Measurements from ENCODE around the gene ZNF746. TPM values are rescaled to one million over a fixed set of nuclear protein-coding genes. Genes with fewer than 3 reads are reported as not detected.

The ZNF746 gene
- total and polyA plus RNA-seq, 2 of the 13 experiments (the other 11 are each of a cell fraction or from before 2014, with no cell fraction given) = 3.8 to 8.1 TPM

GRCh38 chr7:149440222-149440621 is 57.4 kb downstream of the ZNF746 start (continued):
- TF ChIP-seq, protein P1, sequence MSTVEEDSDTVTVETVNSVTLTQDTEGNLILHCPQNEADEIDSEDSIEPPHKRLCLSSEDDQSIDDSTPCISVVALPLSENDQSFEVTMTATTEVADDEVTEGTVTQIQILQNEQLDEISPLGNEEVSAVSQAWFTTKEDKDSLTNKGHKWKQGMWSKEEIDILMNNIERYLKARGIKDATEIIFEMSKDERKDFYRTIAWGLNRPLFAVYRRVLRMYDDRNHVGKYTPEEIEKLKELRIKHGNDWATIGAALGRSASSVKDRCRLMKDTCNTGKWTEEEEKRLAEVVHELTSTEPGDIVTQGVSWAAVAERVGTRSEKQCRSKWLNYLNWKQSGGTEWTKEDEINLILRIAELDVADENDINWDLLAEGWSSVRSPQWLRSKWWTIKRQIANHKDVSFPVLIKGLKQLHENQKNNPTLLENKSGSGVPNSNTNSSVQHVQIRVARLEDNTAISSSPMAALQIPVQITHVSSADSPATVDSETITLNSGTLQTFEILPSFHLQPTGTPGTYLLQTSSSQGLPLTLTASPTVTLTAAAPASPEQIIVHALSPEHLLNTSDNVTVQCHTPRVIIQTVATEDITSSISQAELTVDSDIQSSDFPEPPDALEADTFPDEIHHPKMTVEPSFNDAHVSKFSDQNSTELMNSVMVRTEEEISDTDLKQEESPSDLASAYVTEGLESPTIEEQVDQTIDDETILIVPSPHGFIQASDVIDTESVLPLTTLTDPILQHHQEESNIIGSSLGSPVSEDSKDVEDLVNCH (CRISPR knock-in tag; IDR thresholded peaks at IDR 0.05) = no peak
- TF ChIP-seq KLF12 (CRISPR knock-in tag; IDR thresholded peaks at IDR 0.05; ENCODE audit: borderline replicate concordance) = no peak
- TF ChIP-seq ZNF746 (CRISPR knock-in tag; IDR thresholded peaks at IDR 0.05) = no peak

- in situ Hi-C loops (cut with HindIII; ENCODE audit: extremely low pct_ligation_motif_present, low pct_unique_long_range_greater_than_20kb) (no loop called here), intact Hi-C loops (cut with micrococcal nuclease; ENCODE audit: unreplicated experiment) (no loop called here)
- Histone ChIP-seq H3K4me2 (ENCODE audit: low read depth, low read length) (no peak overlapping the region), H2AFZ (ENCODE audit: low read length) (no peak overlapping the region), H3K4me1 (ENCODE audit: insufficient read depth, low read length) (no peaks in the 10 kb centered on the region), H3K27ac (ENCODE audit: extremely low read length, insufficient read depth, low read length) (no peak overlapping the region), H3K36me3 (replicated peaks in 1 of 2; ENCODE audit: control insufficient read depth in 1 of 2, insufficient read depth in 2 of 2, low read length in 2 of 2) (peaks cover 6 to 66% of the 10 kb centered on the region in 2 experiments; a peak in 4 of 5 replicates), H3K27me3 (ENCODE audit: control insufficient read depth in 1 of 2, insufficient read depth in 2 of 2, low read length in 2 of 2) (no peaks in the 10 kb centered on the region), H3K9me3 (ENCODE audit: low read length) (no peaks in the 10 kb centered on the region), H3K79me2 (ENCODE audit: insufficient read depth, low read length) (no peaks in the 10 kb centered on the region), H3K4me3 (replicated peaks in 1 of 3; ENCODE audit: insufficient read depth in 1 of 3, low read depth in 2 of 3, low read length in 3 of 3) (no peak overlapping the region), H4K20me1 (ENCODE audit: insufficient read depth, low read length) (no peaks in the 10 kb centered on the region), H3K9ac (ENCODE audit: insufficient read depth, low read depth, low read length) (no peak overlapping the region)
- DNase-seq (ENCODE audit: low spot score) = no peak
- BruUV-seq (replicated peaks) = no TSS peak
- CTCF ChIA-PET (ENCODE audit: low intra/inter-chr PET ratio, low total read pairs) = no interaction called here
- no peak for FAIRE-seq
- no peak for ATAC-seq
- 97% methylated on average over 15 of the region's 15 CpGs for WGBS (ENCODE audit: low lambda C conversion rate)
- POLR2A ChIA-PET = no interaction called here
- TF ChIP-seq NCOA5 (CRISPR knock-in tag; IDR thresholded peaks at IDR 0.05) (no peak), NR2C2 (CRISPR knock-in tag; IDR thresholded peaks at IDR 0.05; ENCODE audit: borderline replicate concordance) (no peak), ZNF317 (CRISPR knock-in tag; IDR thresholded peaks at IDR 0.05) (no peak), PTBP1 (IDR thresholded peaks at IDR 0.05; ENCODE audit: low read depth, low read length, poor library complexity, severe bottlenecking) (no peak), TCF12 (IDR thresholded peaks at IDR 0.05) (no peak), TCF12 (CRISPR knock-in tag; IDR thresholded peaks at IDR 0.05) (no peak), ZSCAN5A (CRISPR knock-in tag; IDR thresholded peaks at IDR 0.05; ENCODE audit: borderline replicate concordance) (no peak), GTF2F1 (IDR thresholded peaks at IDR 0.05; ENCODE audit: low read length) (no peak), ZNF569 (CRISPR knock-in tag; IDR thresholded peaks at IDR 0.05; ENCODE audit: borderline replicate concordance) (no peak), SSRP1 (CRISPR knock-in tag; IDR thresholded peaks at IDR 0.05) (no peak), ZFP62 (CRISPR knock-in tag; IDR thresholded peaks at IDR 0.05) (no peak)
- TF ChIP-seq, protein P2, sequence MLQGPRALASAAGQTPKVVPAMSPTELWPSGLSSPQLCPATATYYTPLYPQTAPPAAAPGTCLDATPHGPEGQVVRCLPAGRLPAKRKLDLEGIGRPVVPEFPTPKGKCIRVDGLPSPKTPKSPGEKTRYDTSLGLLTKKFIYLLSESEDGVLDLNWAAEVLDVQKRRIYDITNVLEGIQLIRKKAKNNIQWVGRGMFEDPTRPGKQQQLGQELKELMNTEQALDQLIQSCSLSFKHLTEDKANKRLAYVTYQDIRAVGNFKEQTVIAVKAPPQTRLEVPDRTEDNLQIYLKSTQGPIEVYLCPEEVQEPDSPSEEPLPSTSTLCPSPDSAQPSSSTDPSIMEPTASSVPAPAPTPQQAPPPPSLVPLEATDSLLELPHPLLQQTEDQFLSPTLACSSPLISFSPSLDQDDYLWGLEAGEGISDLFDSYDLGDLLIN (CRISPR knock-in tag; IDR thresholded peaks at IDR 0.05; ENCODE audit: borderline replicate concordance) = no peak
- TF ChIP-seq, protein P3, sequence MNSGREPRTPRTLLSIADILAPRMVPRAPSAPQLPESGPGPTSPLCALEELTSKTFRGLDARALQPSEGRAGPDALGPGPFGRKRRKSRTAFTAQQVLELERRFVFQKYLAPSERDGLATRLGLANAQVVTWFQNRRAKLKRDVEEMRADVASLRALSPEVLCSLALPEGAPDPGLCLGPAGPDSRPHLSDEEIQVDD (CRISPR knock-in tag; IDR thresholded peaks at IDR 0.05; ENCODE audit: borderline replicate concordance) = no peak
- TF ChIP-seq, protein P4, sequence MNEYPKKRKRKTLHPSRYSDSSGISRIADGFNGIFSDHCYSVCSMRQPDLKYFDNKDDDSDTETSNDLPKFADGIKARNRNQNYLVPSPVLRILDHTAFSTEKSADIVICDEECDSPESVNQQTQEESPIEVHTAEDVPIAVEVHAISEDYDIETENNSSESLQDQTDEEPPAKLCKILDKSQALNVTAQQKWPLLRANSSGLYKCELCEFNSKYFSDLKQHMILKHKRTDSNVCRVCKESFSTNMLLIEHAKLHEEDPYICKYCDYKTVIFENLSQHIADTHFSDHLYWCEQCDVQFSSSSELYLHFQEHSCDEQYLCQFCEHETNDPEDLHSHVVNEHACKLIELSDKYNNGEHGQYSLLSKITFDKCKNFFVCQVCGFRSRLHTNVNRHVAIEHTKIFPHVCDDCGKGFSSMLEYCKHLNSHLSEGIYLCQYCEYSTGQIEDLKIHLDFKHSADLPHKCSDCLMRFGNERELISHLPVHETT (CRISPR knock-in tag; conservative IDR thresholded peaks at IDR 0.05) = no peak
Measured at GRCh38 chr7:149436358-149436757, 61.3 kb downstream of the ZNF746 start.
